IPS-15b (cell line): ENCODE data around the gene TRPT1.

Experiments
- H3K27me3 ChIP-seq: one replicate; pipeline ENCODE4 v1.6.1; 2013; ENCODE audit warnings: low read length; ENCODE audit not compliant: control insufficient read depth, insufficient read depth
- H3K36me3 ChIP-seq: one replicate; pipeline ENCODE4 v1.6.1; 2013; ENCODE audit warnings: low read length; ENCODE audit not compliant: control insufficient read depth, insufficient read depth
- H3K4me1 ChIP-seq: one replicate; pipeline ENCODE4 v1.6.1; 2013; ENCODE audit warnings: mild to moderate bottlenecking, low read length; ENCODE audit not compliant: control insufficient read depth, insufficient read depth
- H3K4me3 ChIP-seq: one replicate; pipeline ENCODE4 v1.5.1; 2013; ENCODE audit warnings: low read depth, low read length
- H3K9ac ChIP-seq: one replicate; pipeline ENCODE4 v1.6.1; 2013; ENCODE audit warnings: low read depth, mild to moderate bottlenecking, low read length
- H3K9me3 ChIP-seq: one replicate; pipeline ENCODE4 v1.6.1; 2013; ENCODE audit warnings: mild to moderate bottlenecking, low read length; ENCODE audit not compliant: control insufficient read depth, insufficient read depth

Gene TRPT1

DNA sequence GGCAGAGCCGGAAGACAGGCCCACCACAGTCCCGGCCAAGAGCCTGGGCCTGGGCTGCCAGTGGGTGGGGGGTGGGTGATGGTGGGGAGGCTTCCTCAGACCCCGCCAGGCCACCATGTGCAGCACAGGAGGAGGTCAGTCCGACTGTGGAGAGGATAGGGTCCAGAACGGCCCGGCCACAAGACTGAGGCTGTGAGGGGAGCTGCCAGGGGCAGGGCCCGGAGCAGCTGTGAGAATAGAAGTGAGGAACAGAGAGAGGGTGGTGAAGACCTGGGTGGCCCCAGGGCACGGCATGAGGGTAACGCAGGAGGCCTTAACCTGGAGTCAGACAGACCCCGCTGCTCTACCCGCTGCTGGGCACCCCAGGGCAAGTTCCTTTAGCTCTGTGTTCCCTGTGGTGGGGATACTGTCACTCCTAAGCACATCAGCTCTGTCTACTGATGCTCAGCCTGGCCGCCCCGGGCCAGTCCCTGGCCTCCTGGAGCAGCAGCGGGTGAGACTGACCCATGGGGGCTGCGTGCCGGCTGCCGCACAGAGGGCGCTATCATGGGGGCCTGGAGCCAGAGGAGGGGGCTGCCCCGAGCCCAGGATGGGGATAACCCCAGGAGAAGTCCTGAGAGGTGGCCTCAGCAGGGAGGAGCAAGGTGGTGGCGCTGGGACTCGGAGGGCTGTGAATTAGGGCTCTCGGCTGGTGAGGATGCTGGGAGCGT is 17.7 kb downstream of the TRPT1 start:
- Histone ChIP-seq H3K4me1 (no peaks in the 10 kb centered on the region), H3K27me3 (no peaks in the 10 kb centered on the region), H3K4me3 (no peak overlapping the region), H3K9me3 (no peaks in the 10 kb centered on the region), H3K9ac (no peak overlapping the region), H3K36me3 (peaks cover 48% of the 10 kb centered on the region)

- no peaks in the 10 kb centered on the region for H3K27me3 ChIP-seq
- H3K4me1 ChIP-seq, result no peaks in the 10 kb centered on the region
- H3K36me3 ChIP-seq, result peaks cover 55% of the 10 kb centered on the region
- H3K4me3 ChIP-seq, result no peak overlapping the region
- no peaks in the 10 kb centered on the region for H3K9me3 ChIP-seq
- no peak overlapping the region for H3K9ac ChIP-seq
These were observed 18.5 kb downstream of the TRPT1 start for GRCh38 chr11:64207256-64208085.

DNA sequence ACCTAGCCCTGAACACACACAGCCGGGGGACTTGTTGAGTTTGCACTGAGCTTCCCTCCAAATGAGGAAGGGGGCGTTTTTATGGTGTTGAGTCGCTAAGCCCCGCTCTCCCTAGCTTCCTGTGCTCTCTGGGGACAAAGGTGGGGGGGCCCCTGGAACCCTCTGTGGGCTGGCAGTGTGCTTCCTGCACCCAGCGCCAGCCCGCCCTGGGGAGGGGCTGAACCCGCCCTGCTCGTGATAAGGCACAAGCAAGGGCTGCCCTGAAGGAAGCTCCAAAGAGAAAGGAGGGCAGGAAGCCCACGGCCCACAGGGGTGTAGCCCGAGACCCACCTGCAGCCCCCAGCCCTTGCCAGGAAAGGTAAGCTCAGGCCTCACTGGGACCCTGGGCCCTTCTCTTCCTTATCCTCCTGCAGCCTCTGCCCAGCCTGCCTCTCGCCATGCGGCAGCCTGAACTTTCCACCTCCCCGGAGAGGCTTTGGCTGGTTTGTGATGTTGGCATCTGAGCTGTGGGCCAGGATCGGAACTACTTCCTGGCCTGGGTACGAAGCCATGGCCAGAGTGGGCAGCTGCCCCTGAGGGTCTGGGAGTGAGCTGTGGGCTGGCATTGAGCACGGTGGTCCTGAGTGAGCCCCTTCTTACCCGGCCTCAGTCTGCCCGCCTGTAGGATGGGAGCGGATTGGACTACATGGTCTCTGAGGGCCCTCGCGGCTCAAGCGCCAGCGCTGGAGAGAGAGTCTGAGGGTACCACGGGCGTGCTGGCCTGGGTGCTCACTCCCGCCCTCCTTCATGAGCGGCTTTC is 19.3 kb downstream of the TRPT1 start, which contains the start of gene FERMT3:
TSS of gene FERMT3 (plus strand) at position 265 of the 799 bp plus-strand sequence. CDS start 644 bp downstream, outside the sequence.
- H3K9ac ChIP-seq, result no peak within 1 kb of the TSS
- H3K4me3 ChIP-seq, result no peak within 1 kb of the TSS
- peaks cover 56% of the 10 kb centered on the region for H3K36me3 ChIP-seq

GRCh38 chr11:64204464-64204989 is 21.5 kb downstream of the TRPT1 start:
- no peaks in the 10 kb centered on the region for H3K4me1 ChIP-seq
- no peak overlapping the region for H3K9ac ChIP-seq
- H3K9me3 ChIP-seq, result no peaks in the 10 kb centered on the region
- H3K4me3 ChIP-seq, result no peak overlapping the region
- H3K27me3 ChIP-seq, result no peaks in the 10 kb centered on the region
- H3K36me3 ChIP-seq, result peaks cover 68% of the 10 kb centered on the region

More for the DNA sequence above, 19.3 kb downstream of the TRPT1 start, which contains the start of gene FERMT3:
- Histone ChIP-seq H3K9me3 (no peaks in the 10 kb centered on the region), H3K4me1 (no peaks in the 10 kb centered on the region), H3K27me3 (no peaks in the 10 kb centered on the region)

DNA sequence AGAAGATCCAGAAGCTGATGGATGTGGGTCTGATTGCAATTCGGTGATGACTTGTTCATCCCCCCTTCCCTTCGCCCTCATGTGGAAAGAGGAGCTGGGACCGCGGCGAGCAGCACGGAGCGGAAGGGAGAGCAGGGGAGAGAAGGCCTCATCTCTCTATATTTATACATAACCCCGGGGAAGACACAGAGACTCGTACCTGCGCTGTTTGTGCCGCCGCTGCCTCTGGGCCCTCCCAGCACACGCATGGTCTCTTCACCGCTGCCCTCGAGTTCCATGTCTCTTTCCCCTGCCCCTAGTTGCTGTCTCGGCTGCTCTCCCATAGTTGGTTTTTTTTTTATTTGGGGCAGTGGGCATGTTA is 21.9 kb downstream of the TRPT1 start:
- Histone ChIP-seq H3K36me3 (peaks cover 68% of the 10 kb centered on the region), H3K4me1 (no peaks in the 10 kb centered on the region), H3K9ac (no peak overlapping the region)

GRCh38 chr11:64203421-64204079 is 22.4 kb downstream of the TRPT1 start:
- no peak overlapping the region for H3K9ac ChIP-seq

More for the DNA sequence above, 21.9 kb downstream of the TRPT1 start:
- no peak overlapping the region for H3K4me3 ChIP-seq
- H3K27me3 ChIP-seq, result no peaks in the 10 kb centered on the region
- no peaks in the 10 kb centered on the region for H3K9me3 ChIP-seq

GRCh38 chr11:64202992-64203391 is 23.0 kb downstream of the TRPT1 start:
- Histone ChIP-seq H3K4me3 (no peak overlapping the region), H3K27me3 (no peaks in the 10 kb centered on the region), H3K36me3 (peaks cover 66% of the 10 kb centered on the region), H3K4me1 (no peaks in the 10 kb centered on the region), H3K9me3 (no peaks in the 10 kb centered on the region), H3K9ac (no peak overlapping the region)

More at GRCh38 chr11:64203421-64204079, 22.4 kb downstream of the TRPT1 start:
- Histone ChIP-seq H3K27me3 (no peaks in the 10 kb centered on the region), H3K36me3 (peaks cover 63% of the 10 kb centered on the region), H3K4me3 (no peak overlapping the region), H3K4me1 (no peaks in the 10 kb centered on the region), H3K9me3 (no peaks in the 10 kb centered on the region)

DNA sequence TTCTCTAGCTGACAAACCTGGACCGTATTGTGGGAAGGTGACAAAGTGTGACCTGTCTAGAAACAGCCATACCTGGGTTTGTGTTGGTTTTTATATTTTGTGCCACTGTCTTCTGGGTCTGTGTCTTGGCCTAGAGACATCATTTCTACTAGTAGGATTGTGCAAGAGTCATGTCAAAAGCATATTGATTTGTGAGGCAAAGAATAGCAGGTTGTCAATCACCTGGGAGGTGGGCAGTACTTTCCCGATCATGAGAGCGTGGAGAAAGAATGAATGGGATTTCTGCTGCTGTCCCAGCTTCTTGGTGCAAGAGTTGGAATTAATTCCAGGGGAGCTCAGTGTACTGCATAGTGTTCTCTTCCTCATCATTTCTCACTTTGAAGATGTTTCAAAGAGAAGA is 24.4 kb downstream of the TRPT1 start:
- Histone ChIP-seq H3K4me1 (no peaks in the 10 kb centered on the region), H3K36me3 (peaks cover 63% of the 10 kb centered on the region), H3K9me3 (no peaks in the 10 kb centered on the region), H3K27me3 (no peaks in the 10 kb centered on the region), H3K4me3 (no peak overlapping the region), H3K9ac (no peak overlapping the region)

- Histone ChIP-seq H3K36me3 (peaks cover 75% of the 10 kb centered on the region), H3K4me1 (no peaks in the 10 kb centered on the region), H3K9ac (no peak overlapping the region), H3K4me3 (no peak overlapping the region), H3K27me3 (no peaks in the 10 kb centered on the region), H3K9me3 (no peaks in the 10 kb centered on the region)
These were observed 27.5 kb downstream of the TRPT1 start for GRCh38 chr11:64198511-64198910.

GRCh38 chr11:64196626-64197025 is 29.4 kb downstream of the TRPT1 start:
- H3K27me3 ChIP-seq, result no peaks in the 10 kb centered on the region
- peaks cover 74% of the 10 kb centered on the region for H3K36me3 ChIP-seq
- no peaks in the 10 kb centered on the region for H3K9me3 ChIP-seq
- H3K9ac ChIP-seq, result no peak overlapping the region
- H3K4me1 ChIP-seq, result no peaks in the 10 kb centered on the region
- no peak overlapping the region for H3K4me3 ChIP-seq

DNA sequence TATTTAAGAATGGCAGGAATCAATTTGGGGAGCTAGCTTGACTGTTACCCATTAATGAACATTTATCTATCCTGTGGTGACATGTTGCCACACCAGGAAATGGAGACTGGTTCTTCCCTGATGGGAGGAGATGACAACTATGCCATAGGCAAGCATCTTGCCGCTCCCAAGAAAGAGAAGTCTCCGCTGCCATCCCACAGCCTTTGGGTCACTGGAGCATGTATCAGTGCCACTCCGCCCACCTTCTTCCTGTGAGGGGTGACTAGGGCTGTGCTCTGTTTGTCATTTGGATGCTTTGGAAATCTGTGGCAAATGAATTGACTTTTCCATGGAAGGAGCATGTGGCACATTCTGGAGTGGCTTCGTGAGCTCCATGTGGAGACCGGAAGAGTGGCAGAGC is 33.6 kb downstream of the TRPT1 start:
- Histone ChIP-seq H3K4me3 (no peak overlapping the region), H3K9ac (no peak overlapping the region), H3K36me3 (peaks cover 53% of the 10 kb centered on the region), H3K4me1 (no peaks in the 10 kb centered on the region), H3K9me3 (no peaks in the 10 kb centered on the region), H3K27me3 (no peaks in the 10 kb centered on the region)
